ENCODE results near the gene MMP24. TPM values are rescaled to one million over a fixed set of nuclear protein-coding genes. Genes with fewer than 3 reads are reported as not detected.

Gene MMP24
- total and polyA plus RNA-seq, 2 donors (not counting 1 experiment from before 2014, with no cell fraction given): 0.17 to 0.49 TPM

DNA sequence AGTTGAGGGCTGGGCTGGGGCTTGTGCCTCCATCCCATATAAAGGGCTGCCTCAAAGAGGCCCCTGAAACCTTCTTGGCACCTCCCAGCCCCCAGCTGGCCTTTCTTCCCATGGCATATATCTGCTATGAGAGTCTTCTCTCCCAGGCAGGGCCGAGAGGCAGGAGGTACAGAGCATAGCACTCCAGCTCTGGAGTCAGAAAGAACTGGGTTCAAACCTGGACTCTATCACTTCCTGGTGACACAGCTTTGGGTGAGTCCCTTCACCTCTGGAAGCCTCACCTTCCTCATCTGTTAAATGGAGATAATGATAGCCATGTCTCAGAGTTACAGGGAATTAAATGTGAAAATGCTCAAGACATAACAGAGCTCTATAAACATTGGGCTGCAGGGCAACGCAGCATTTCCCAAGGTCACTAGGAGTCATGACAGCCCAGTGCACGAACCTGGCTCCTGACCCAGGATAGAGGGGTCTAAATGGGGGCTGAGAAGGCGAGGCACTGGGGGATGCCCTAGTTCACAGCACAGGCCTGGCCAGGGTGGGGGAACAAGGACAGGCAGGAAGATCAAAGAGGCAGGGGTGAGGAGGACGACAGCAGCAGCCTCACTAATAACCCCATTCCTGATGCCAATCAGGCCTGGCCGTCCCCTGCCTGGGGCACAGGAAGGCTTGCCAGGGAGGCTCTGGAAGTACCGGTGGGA lies 63.8 kb downstream of the MMP24 start:
- no peak for DNase-seq (ENCODE audit: low read depth in 2 of 2)
- H3K27ac ChIP-seq (ENCODE audit: insufficient read depth, low read length): no peak overlapping the region
- H3K9me3 ChIP-seq (ENCODE audit: control insufficient read depth, insufficient read depth, low read depth, low read length): no peaks in the 10 kb centered on the region
- peaks cover 3% of the 10 kb centered on the region for H3K27me3 ChIP-seq (ENCODE audit: control insufficient read depth, insufficient read depth, low read length)
- no peak overlapping the region for H3K9ac ChIP-seq (ENCODE audit: insufficient read depth, low read length)
- no peaks in the 10 kb centered on the region for H4K20me1 ChIP-seq (ENCODE audit: control insufficient read depth, extremely low read depth, insufficient read depth, low read length)
- H3K4me1 ChIP-seq (ENCODE audit: control insufficient read depth, extremely low read depth, insufficient read depth, low read length): no peaks in the 10 kb centered on the region
- H3K36me3 ChIP-seq (ENCODE audit: control insufficient read depth, insufficient read depth, low read length): no peaks in the 10 kb centered on the region
- H2AFZ ChIP-seq (ENCODE audit: low read length): no peak overlapping the region
- TF ChIP-seq, protein P1, sequence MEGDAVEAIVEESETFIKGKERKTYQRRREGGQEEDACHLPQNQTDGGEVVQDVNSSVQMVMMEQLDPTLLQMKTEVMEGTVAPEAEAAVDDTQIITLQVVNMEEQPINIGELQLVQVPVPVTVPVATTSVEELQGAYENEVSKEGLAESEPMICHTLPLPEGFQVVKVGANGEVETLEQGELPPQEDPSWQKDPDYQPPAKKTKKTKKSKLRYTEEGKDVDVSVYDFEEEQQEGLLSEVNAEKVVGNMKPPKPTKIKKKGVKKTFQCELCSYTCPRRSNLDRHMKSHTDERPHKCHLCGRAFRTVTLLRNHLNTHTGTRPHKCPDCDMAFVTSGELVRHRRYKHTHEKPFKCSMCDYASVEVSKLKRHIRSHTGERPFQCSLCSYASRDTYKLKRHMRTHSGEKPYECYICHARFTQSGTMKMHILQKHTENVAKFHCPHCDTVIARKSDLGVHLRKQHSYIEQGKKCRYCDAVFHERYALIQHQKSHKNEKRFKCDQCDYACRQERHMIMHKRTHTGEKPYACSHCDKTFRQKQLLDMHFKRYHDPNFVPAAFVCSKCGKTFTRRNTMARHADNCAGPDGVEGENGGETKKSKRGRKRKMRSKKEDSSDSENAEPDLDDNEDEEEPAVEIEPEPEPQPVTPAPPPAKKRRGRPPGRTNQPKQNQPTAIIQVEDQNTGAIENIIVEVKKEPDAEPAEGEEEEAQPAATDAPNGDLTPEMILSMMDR (conservative IDR thresholded peaks at IDR 0.05 in 1 of 2, IDR thresholded peaks at IDR 0.05 in 1 of 2; ENCODE audit: low read depth in 1 of 2, low read length in 2 of 2): no peak
- no peak for TF ChIP-seq EZH2 (IDR thresholded peaks at IDR 0.05; ENCODE audit: low read length, missing control alignments)
- no peak overlapping the region for H3K4me2 ChIP-seq (ENCODE audit: extremely low read depth, insufficient read depth, low read length)
- H3K4me3 ChIP-seq (replicated peaks in 1 of 4; ENCODE audit: control extremely low read depth in 1 of 4, insufficient read depth in 1 of 4, low read depth in 3 of 4, low read length in 4 of 4): no peak overlapping the region
- no peaks in the 10 kb centered on the region for H3K79me2 ChIP-seq (ENCODE audit: control insufficient read depth, insufficient read depth, low read length)

DNA sequence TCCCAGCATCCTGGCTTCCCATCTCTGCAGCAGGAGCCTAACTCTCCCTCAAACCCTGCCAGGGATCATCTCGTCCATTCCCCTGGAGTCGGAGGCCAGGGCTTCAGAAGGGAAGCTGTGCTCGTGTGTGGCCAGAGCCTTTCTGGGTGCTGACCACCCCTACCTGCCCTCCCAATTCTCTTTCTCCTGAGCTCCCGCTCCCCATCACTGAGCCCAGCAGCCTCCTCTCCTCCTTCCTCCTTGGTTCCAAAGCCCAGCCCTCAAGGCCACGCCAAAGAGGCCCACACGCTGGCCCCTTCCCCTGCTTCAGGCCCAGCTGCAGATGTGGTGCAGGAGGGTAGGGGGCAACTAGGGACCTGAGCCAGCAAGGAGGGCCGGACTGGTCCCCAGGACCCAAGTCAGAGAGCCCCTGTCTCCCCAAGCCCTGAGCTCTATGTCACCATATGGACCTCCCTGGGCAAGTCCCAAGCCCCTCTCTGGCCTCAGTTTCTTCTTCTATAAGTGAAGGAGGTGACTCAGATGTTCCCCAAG lies 64.5 kb downstream of the MMP24 start:
- TF ChIP-seq, protein P1 (conservative IDR thresholded peaks at IDR 0.05 in 1 of 2, IDR thresholded peaks at IDR 0.05 in 1 of 2; ENCODE audit: low read depth in 1 of 2, low read length in 2 of 2): no peak
- TF ChIP-seq EZH2 (IDR thresholded peaks at IDR 0.05; ENCODE audit: low read length, missing control alignments): no peak
- Histone ChIP-seq H3K27ac (ENCODE audit: insufficient read depth, low read length) (no peak overlapping the region), H3K27me3 (ENCODE audit: control insufficient read depth, insufficient read depth, low read length) (peaks cover 3% of the 10 kb centered on the region), H3K4me1 (ENCODE audit: control insufficient read depth, extremely low read depth, insufficient read depth, low read length) (no peaks in the 10 kb centered on the region), H3K4me2 (ENCODE audit: extremely low read depth, insufficient read depth, low read length) (no peak overlapping the region), H4K20me1 (ENCODE audit: control insufficient read depth, extremely low read depth, insufficient read depth, low read length) (no peaks in the 10 kb centered on the region), H3K79me2 (ENCODE audit: control insufficient read depth, insufficient read depth, low read length) (no peaks in the 10 kb centered on the region), H3K9ac (ENCODE audit: insufficient read depth, low read length) (no peak overlapping the region), H3K36me3 (ENCODE audit: control insufficient read depth, insufficient read depth, low read length) (no peaks in the 10 kb centered on the region), H3K4me3 (replicated peaks in 1 of 4; ENCODE audit: control extremely low read depth in 1 of 4, insufficient read depth in 1 of 4, low read depth in 3 of 4, low read length in 4 of 4) (no peak overlapping the region), H2AFZ (ENCODE audit: low read length) (no peak overlapping the region), H3K9me3 (ENCODE audit: control insufficient read depth, insufficient read depth, low read depth, low read length) (no peaks in the 10 kb centered on the region)
- no peak for DNase-seq (ENCODE audit: low read depth in 2 of 2)

DNA sequence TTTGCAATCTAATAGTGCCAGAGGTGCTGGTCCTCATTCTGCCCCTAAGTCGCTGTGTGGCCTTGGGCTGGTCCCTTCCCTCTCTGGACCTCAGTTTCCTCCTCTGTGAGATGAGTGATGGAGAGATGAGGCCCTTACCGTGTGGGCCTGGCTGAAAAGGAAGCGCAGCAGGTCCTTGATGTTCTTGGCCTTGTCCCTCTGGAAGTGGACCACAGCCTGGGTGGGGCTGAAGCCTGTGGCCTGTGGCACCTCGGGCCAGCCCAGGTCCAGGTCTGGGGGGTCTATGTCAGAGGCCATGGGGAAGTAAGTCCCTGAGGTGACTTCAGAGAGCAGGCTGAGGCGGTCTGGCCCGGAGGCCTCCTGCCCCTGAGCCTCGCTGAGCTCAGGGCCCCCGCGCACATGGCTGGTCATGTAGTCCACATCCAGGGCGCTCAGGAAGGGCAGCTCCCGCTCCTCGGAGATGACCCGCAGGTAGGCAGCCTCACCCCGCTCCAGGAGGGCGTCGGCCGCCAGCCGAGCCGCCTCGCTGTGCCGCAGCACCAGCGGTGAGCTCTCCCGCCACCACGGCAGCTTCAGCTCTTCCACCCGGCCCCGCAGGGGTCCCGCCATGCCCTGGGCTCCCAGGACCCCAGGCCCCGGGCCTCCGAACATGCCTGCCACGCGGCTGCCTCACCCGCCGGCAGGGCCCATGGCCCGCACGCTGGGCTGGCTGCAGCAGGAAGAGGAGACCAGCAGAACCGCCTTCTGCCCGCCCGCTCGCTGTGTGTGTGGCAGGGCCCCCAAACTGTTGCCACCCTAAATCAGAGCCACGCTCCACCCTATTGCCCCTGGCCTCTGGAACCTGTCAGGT lies 65.4 kb downstream of the MMP24 start, which contains the start of gene FAM83C:
Gene FAM83C (minus strand): TSS at position 772 of the 850 bp plus-strand sequence. CDS start 121 bp downstream, at position 651.
- Histone ChIP-seq H3K4me1 (ENCODE audit: control insufficient read depth, extremely low read depth, insufficient read depth, low read length) (no peaks in the 10 kb centered on the region), H3K27ac (ENCODE audit: insufficient read depth, low read length) (no peak within 1 kb of the TSS), H2AFZ (ENCODE audit: low read length) (no peak within 1 kb of the TSS), H4K20me1 (ENCODE audit: control insufficient read depth, extremely low read depth, insufficient read depth, low read length) (no peaks in the 10 kb centered on the region), H3K27me3 (ENCODE audit: control insufficient read depth, insufficient read depth, low read length) (peaks cover 3% of the 10 kb centered on the region), H3K4me3 (replicated peaks in 1 of 4; ENCODE audit: control extremely low read depth in 1 of 4, insufficient read depth in 1 of 4, low read depth in 3 of 4, low read length in 4 of 4) (no peak within 1 kb of the TSS), H3K9me3 (ENCODE audit: control insufficient read depth, insufficient read depth, low read depth, low read length) (no peaks in the 10 kb centered on the region), H3K4me2 (ENCODE audit: extremely low read depth, insufficient read depth, low read length) (no peak within 1 kb of the TSS), H3K79me2 (ENCODE audit: control insufficient read depth, insufficient read depth, low read length) (no peaks in the 10 kb centered on the region), H3K36me3 (ENCODE audit: control insufficient read depth, insufficient read depth, low read length) (no peaks in the 10 kb centered on the region), H3K9ac (ENCODE audit: insufficient read depth, low read length) (no peak within 1 kb of the TSS)
- DNase-seq (ENCODE audit: low read depth in 2 of 2): no peak
- TF ChIP-seq EZH2 (IDR thresholded peaks at IDR 0.05; ENCODE audit: low read length, missing control alignments): no peak
- TF ChIP-seq, protein P1 (conservative IDR thresholded peaks at IDR 0.05 in 1 of 2, IDR thresholded peaks at IDR 0.05 in 1 of 2; ENCODE audit: low read depth in 1 of 2, low read length in 2 of 2): no peak

All from fibroblast of lung (primary cell).